HepG2 (cell line): Measurements from ENCODE around the gene MAP2K2. TPM values are rescaled to one million over a fixed set of nuclear protein-coding genes. Genes with fewer than 3 reads are reported as not detected.

Experiments used
- ATAC-seq: fragments of 200-7000 bp; cut with Tn5 transposase; 3 replicates; pipeline ENCODE4 v1.9.1; 2020; ENCODE audit warnings: mild to moderate bottlenecking, moderate library complexity
- BruUV-seq: library from RNA; stranded (reverse); fragments of 400-500 nt; replicated peaks from 2 replicates; lab custom pipeline; 2021; lab: Mats Ljungman, UMichigan
- CTCF ChIA-PET: fragments of 300-600 bp; formaldehyde crosslinking; extraction: SDS; loops from one replicate; lab custom pipeline; 2021; ENCODE audit warnings: low total read pairs, inconsistent platforms, low intra/inter-chr PET ratio; lab: Yijun Ruan, JAX
- POLR2A ChIA-PET: fragments of 350-600 bp; sonication (Branson Sonifier 250); formaldehyde crosslinking; loops from one replicate; lab custom pipeline; 2020; ENCODE audit warnings: antibody characterized with exemption, inconsistent platforms; lab: Yijun Ruan, JAX
- DNase-seq: peaks from one replicate; pipeline ENCODE4 v3.0.0-alpha.2; 2015; ENCODE audit warnings: low spot score
- FAIRE-seq: peaks from 3 replicates; lab custom pipeline; 2011; peaks lifted over from hg19 to GRCh38; lab: Jason Lieb, UNC
- H2AFZ ChIP-seq: one replicate; pipeline ENCODE4 v1.6.1; 2011; ENCODE audit warnings: low read length, inconsistent platforms
- H3K27ac ChIP-seq: fragments of 300-600 bp; 3 replicates; pipeline ENCODE4 v1.8.0; 2011; ENCODE audit warnings: mixed run types, mild to moderate bottlenecking, mixed read lengths, low read length, inconsistent platforms; ENCODE audit not compliant: insufficient read depth; ENCODE audit errors: extremely low read length
- H3K27me3 ChIP-seq, 2 experiments: fragments of 200-600 bp in 1 of 2; 2 replicates in 1 of 2; 3 replicates in 1 of 2; pipeline versions ENCODE4 v1.6.0 to v1.8.0; 2011; ENCODE audit warnings: low read length in 2 of 2, mild to moderate bottlenecking in 2 of 2, moderate library complexity in 2 of 2, inconsistent platforms in 1 of 2; ENCODE audit not compliant: insufficient read depth in 2 of 2, control insufficient read depth in 1 of 2
- H3K36me3 ChIP-seq, 2 experiments: fragments of 200-600 bp in 1 of 2; replicated peaks in 1 of 2; 2 replicates in 1 of 2; 3 replicates in 1 of 2; pipeline versions ENCODE4 v1.5.1 to v1.8.0; 2011; ENCODE audit warnings: low read length in 2 of 2, inconsistent platforms in 1 of 2; ENCODE audit not compliant: insufficient read depth in 2 of 2, control insufficient read depth in 1 of 2
- H3K4me1 ChIP-seq: 2 replicates; pipeline ENCODE4 v1.5.1; 2012; ENCODE audit warnings: low read length, inconsistent platforms; ENCODE audit not compliant: insufficient read depth
- H3K4me2 ChIP-seq: 2 replicates; pipeline ENCODE4 v1.6.0; 2011; ENCODE audit warnings: low read depth, low read length, inconsistent platforms
- H3K4me3 ChIP-seq, 3 experiments: fragments of 200-600 bp in 1 of 3; sonication (generic), shearing (Covaris generic) in 1 of 3; replicated peaks in 1 of 3; 2 replicates each; pipeline ENCODE4 v1.5.1; 2011 to 2016; ENCODE audit warnings: low read length in 3 of 3, inconsistent platforms in 2 of 3, low read depth in 2 of 3, mild to moderate bottlenecking in 2 of 3, control low read depth in 1 of 3, mixed read lengths in 1 of 3; ENCODE audit not compliant: insufficient read depth in 1 of 3
- H3K79me2 ChIP-seq: one replicate; pipeline ENCODE4 v1.6.1; 2011; ENCODE audit warnings: low read length, inconsistent platforms; ENCODE audit not compliant: insufficient read depth
- H3K9ac ChIP-seq: 2 replicates; pipeline ENCODE4 v1.6.0; 2011; ENCODE audit warnings: mild to moderate bottlenecking, low read depth, low read length, inconsistent platforms; ENCODE audit not compliant: insufficient read depth
- H3K9me3 ChIP-seq: 2 replicates; pipeline ENCODE4 v1.5.1; 2012; ENCODE audit warnings: mild to moderate bottlenecking, low read length
- H4K20me1 ChIP-seq: 2 replicates; pipeline ENCODE4 v1.6.0; 2011; ENCODE audit warnings: inconsistent platforms, mild to moderate bottlenecking, low read length, moderate library complexity; ENCODE audit not compliant: insufficient read depth
- ATF7 ChIP-seq, 2 experiments: fragments of 450-650 bp in 1 of 2; sonication (generic) in 1 of 2; formaldehyde crosslinking in 1 of 2; IDR thresholded peaks; 2 replicates each; pipeline versions ENCODE4 v1.4.0 to v1.6.1; 2016 to 2020; ENCODE audit warnings: antibody characterized with exemption in 1 of 2, mild to moderate bottlenecking in 1 of 2, missing genetic modification reagents in 1 of 2
- CTCF ChIP-seq: sonication (generic); formaldehyde crosslinking; IDR thresholded peaks from 2 replicates; pipeline ENCODE4 v1.5.0; 2020; ENCODE audit warnings: mild to moderate bottlenecking, missing genetic modification reagents, moderate library complexity
- MED1 ChIP-seq: sonication (generic); formaldehyde crosslinking; IDR thresholded peaks from 2 replicates; pipeline ENCODE4 v1.4.0; 2020; ENCODE audit warnings: missing genetic modification reagents
- MLXIP ChIP-seq: sonication (generic); formaldehyde crosslinking; IDR thresholded peaks from 2 replicates; pipeline ENCODE4 v1.9.0; 2021; ENCODE audit warnings: missing genetic modification reagents, borderline replicate concordance
- PHF20 ChIP-seq: sonication (generic); formaldehyde crosslinking; IDR thresholded peaks from 2 replicates; pipeline ENCODE4 v1.5.0; 2020; ENCODE audit warnings: mild to moderate bottlenecking, missing genetic modification reagents
- PITX1 ChIP-seq: sonication (generic); formaldehyde crosslinking; IDR thresholded peaks from 2 replicates; pipeline ENCODE4 v1.5.1; 2020; ENCODE audit warnings: mild to moderate bottlenecking, missing genetic modification reagents
- SIX1 ChIP-seq: sonication (generic); formaldehyde crosslinking; IDR thresholded peaks from 2 replicates; pipeline ENCODE4 v1.4.0; 2020; ENCODE audit warnings: missing genetic modification reagents, borderline replicate concordance
- SSRP1 ChIP-seq: IDR thresholded peaks from 2 replicates; pipeline ENCODE4 v1.6.1; 2016; ENCODE audit warnings: control low read depth
- THRA ChIP-seq: sonication (generic); formaldehyde crosslinking; IDR thresholded peaks from 2 replicates; pipeline ENCODE4 v1.4.0; 2020; ENCODE audit warnings: missing genetic modification reagents, borderline replicate concordance
- ZNF446 ChIP-seq: sonication (generic); formaldehyde crosslinking; IDR thresholded peaks from 2 replicates; pipeline ENCODE4 v1.5.0; 2020; ENCODE audit warnings: mild to moderate bottlenecking, missing genetic modification reagents
- ZNF609 ChIP-seq: sonication (generic); formaldehyde crosslinking; IDR thresholded peaks from 2 replicates; pipeline ENCODE4 v1.4.0; 2020; ENCODE audit warnings: mild to moderate bottlenecking, missing genetic modification reagents, borderline replicate concordance
- ZSCAN12 ChIP-seq: sonication (generic); formaldehyde crosslinking; IDR thresholded peaks from 2 replicates; pipeline ENCODE4 v1.9.0; 2021; ENCODE audit warnings: mild to moderate bottlenecking, missing genetic modification reagents
- WGBS: methylation state at CpG from one replicate; pipeline ENCODE4 v1.1.6; 2017; ENCODE audit warnings: low lambda C conversion rate; 5-methylcytosine and 5-hydroxymethylcytosine counted together
- in situ Hi-C: cut with HindIII; loops from 2 replicates; pipeline ENCODE4 v1.10.0; 2017; ENCODE audit warnings: low pct_unique_long_range_greater_than_20kb; ENCODE audit not compliant: extremely low pct_ligation_motif_present
- intact Hi-C: fragments of 100-400 bp; cut with micrococcal nuclease; formaldehyde crosslinking; loops from one replicate; pipeline ENCODE4 v1.10.0; 2022; ENCODE audit not compliant: unreplicated experiment
- polyA plus RNA-seq, 8 experiments: library from polyadenylated mRNA; depleted of rRNA in 3 of 8; stranded (reverse) in 7 of 8; unstranded in 1 of 8; fragments of >200 nt; fragmentation: Illumina TruSeq in 4 of 8; extraction: Trizol in 4 of 8; gene quantifications; 2 replicates each; pipeline versions ENCODE4 v1.2.1 to v1.2.3, GENCODE V29; 2011 to 2016; ENCODE audit warnings: low read depth in 4 of 8, missing spikeins in 1 of 8, mixed read lengths in 1 of 8; ENCODE audit not compliant: insufficient read depth in 1 of 8
- total RNA-seq, 5 experiments: library from RNA; depleted of rRNA; stranded (reverse); fragments of >200 nt; fragmentation: Illumina TruSeq; extraction: Trizol; gene quantifications; 2 replicates each; pipeline ENCODE4 v1.2.3, GENCODE V29; 2016; ENCODE audit warnings: low read depth in 1 of 5

The MAP2K2 gene
- total and polyA plus RNA-seq, 2 of the 13 experiments (the other 11 are each of a cell fraction or from before 2014, with no cell fraction given) = 70.3 to 80.9 TPM

GRCh38 chr19:4113398-4114088, 10.4 kb downstream of the MAP2K2 start:
- H3K9ac ChIP-seq = no peak overlapping the region
- no peaks in the 10 kb centered on the region; the same call in 1 of the 2 replicates for H3K4me1 ChIP-seq
- ChIA-PET CTCF (no interaction called here), POLR2A (no interaction called here)
- no peaks in the 10 kb centered on the region for H3K27me3 ChIP-seq
- no TSS peak for BruUV-seq
- no peak for FAIRE-seq
- no peak overlapping the region for H3K4me3 ChIP-seq
- in situ Hi-C loops = no loop called here
- intact Hi-C loops = no loop called here
- H3K36me3 ChIP-seq = peaks cover 21 to 68% of the 10 kb centered on the region in 2 experiments; a peak in 4 of 5 replicates
- no peaks in the 10 kb centered on the region for H3K9me3 ChIP-seq
- no peak overlapping the region for H3K4me2 ChIP-seq
- WGBS = over 99% methylated on average over 20 of the region's 22 CpGs
- H4K20me1 ChIP-seq = 0 out of 2 replicates have a peak, but pooled peaks cover 1% of the 10 kb centered on the region
- H3K27ac ChIP-seq = no peak overlapping the region
- no peaks in the 10 kb centered on the region for H3K79me2 ChIP-seq
- no peak for ATAC-seq
- DNase-seq = no peak
- H2AFZ ChIP-seq = no peak overlapping the region
- TF ChIP-seq MLXIP (CRISPR knock-in tag) (no peak), ZNF446 (CRISPR knock-in tag) (no peak), PITX1 (CRISPR knock-in tag) (no peak), ZNF609 (CRISPR knock-in tag) (no peak), CTCF (CRISPR knock-in tag) (no peak), SSRP1 (CRISPR knock-in tag) (no peak), THRA (no peak), ZSCAN12 (no peak), MED1 (no peak), SIX1 (CRISPR knock-in tag) (no peak), ATF7 (IDR thresholded peaks at IDR 0.05) (no peak), ATF7 (CRISPR knock-in tag; IDR thresholded peaks at IDR 0.05) (no peak), PHF20 (no peak)
